ENCODE measurements around the gene XPR1. TPM values are rescaled to one million over a fixed set of nuclear protein-coding genes. Genes with fewer than 3 reads are reported as not detected.
"Not testable (repeated sequence)": the region's sequence is repeated elsewhere in the genome, so short reads cannot be mapped to it uniquely, and the experiment has no call there.

The XPR1 gene
- polyA plus RNA-seq, 3 donors = 36.3 to 40.1 (median 37.2) TPM

- DNase-seq (ENCODE audit: extremely low read depth in 1 of 11, low read depth in 9 of 11, low spot score in 4 of 11) = no peak
Measured at GRCh38 chr1:180791806-180792205, 160.0 kb downstream of the XPR1 start.

- no peak for DNase-seq (ENCODE audit: extremely low read depth in 1 of 11, low read depth in 9 of 11, low spot score in 4 of 11)
Measured at GRCh38 chr1:180793451-180793850, 161.6 kb downstream of the XPR1 start.

- DNase-seq (ENCODE audit: extremely low read depth in 1 of 11, low read depth in 9 of 11, low spot score in 4 of 11) = no peak
Measured at GRCh38 chr1:180796897-180797640, 165.2 kb downstream of the XPR1 start.

- DNase-seq (ENCODE audit: extremely low read depth in 1 of 11, low read depth in 9 of 11, low spot score in 4 of 11) = no peak
Measured at GRCh38 chr1:180800945-180801344, 169.1 kb downstream of the XPR1 start.

GRCh38 chr1:180802813-180803212, 171.0 kb downstream of the XPR1 start:
- DNase-seq (ENCODE audit: extremely low read depth in 1 of 11, low read depth in 9 of 11, low spot score in 4 of 11) = no peak

- no peak for DNase-seq (ENCODE audit: extremely low read depth in 1 of 11, low read depth in 9 of 11, low spot score in 4 of 11)
Measured at GRCh38 chr1:180805316-180805715, 173.5 kb downstream of the XPR1 start.

- no peak for DNase-seq (ENCODE audit: extremely low read depth in 1 of 11, low read depth in 9 of 11, low spot score in 4 of 11)
Measured at GRCh38 chr1:180811298-180811697, 179.5 kb downstream of the XPR1 start.

- DNase-seq (ENCODE audit: extremely low read depth in 1 of 11, low read depth in 9 of 11, low spot score in 4 of 11) = no peak
Measured at GRCh38 chr1:180811886-180812285, 180.1 kb downstream of the XPR1 start.

- DNase-seq (ENCODE audit: extremely low read depth in 1 of 11, low read depth in 9 of 11, low spot score in 4 of 11) = no peak
Measured at GRCh38 chr1:180814258-180814657, 182.4 kb downstream of the XPR1 start.

GRCh38 chr1:180815188-180815587, 183.4 kb downstream of the XPR1 start:
- DNase-seq (ENCODE audit: extremely low read depth in 1 of 11, low read depth in 9 of 11, low spot score in 4 of 11) = no peak

GRCh38 chr1:180816132-180816531, 184.3 kb downstream of the XPR1 start:
- DNase-seq (ENCODE audit: extremely low read depth in 1 of 11, low read depth in 9 of 11, low spot score in 4 of 11) = no peak

- no peak for DNase-seq (ENCODE audit: extremely low read depth in 1 of 11, low read depth in 9 of 11, low spot score in 4 of 11)
Measured at GRCh38 chr1:180821970-180822369, 190.1 kb downstream of the XPR1 start.

GRCh38 chr1:180831507-180831906, 199.7 kb downstream of the XPR1 start:
- DNase-seq (ENCODE audit: extremely low read depth in 1 of 11, low read depth in 9 of 11, low spot score in 4 of 11) = not testable (repeated sequence)

- not testable (repeated sequence) for DNase-seq (ENCODE audit: extremely low read depth in 1 of 11, low read depth in 9 of 11, low spot score in 4 of 11)
Measured at GRCh38 chr1:180833180-180833579, 201.4 kb downstream of the XPR1 start.

- DNase-seq (ENCODE audit: extremely low read depth in 1 of 11, low read depth in 9 of 11, low spot score in 4 of 11) = no peak
Measured at GRCh38 chr1:180836449-180836848, 204.6 kb downstream of the XPR1 start.

GRCh38 chr1:180837020-180837419, 205.2 kb downstream of the XPR1 start:
- DNase-seq (ENCODE audit: extremely low read depth in 1 of 11, low read depth in 9 of 11, low spot score in 4 of 11) = peak in 2 of 11 donors; percentile 23 to 36

- DNase-seq (ENCODE audit: extremely low read depth in 1 of 11, low read depth in 9 of 11, low spot score in 4 of 11) = no peak
Measured at GRCh38 chr1:180838535-180838934, 206.7 kb downstream of the XPR1 start.

GRCh38 chr1:180839547-180839946, 207.7 kb downstream of the XPR1 start:
- DNase-seq (ENCODE audit: extremely low read depth in 1 of 11, low read depth in 9 of 11, low spot score in 4 of 11) = no peak

GRCh38 chr1:180841415-180841814, 209.6 kb downstream of the XPR1 start:
- DNase-seq (ENCODE audit: extremely low read depth in 1 of 11, low read depth in 9 of 11, low spot score in 4 of 11) = no peak

- DNase-seq (ENCODE audit: extremely low read depth in 1 of 11, low read depth in 9 of 11, low spot score in 4 of 11) = no peak
Measured at GRCh38 chr1:180842052-180842451, 210.2 kb downstream of the XPR1 start.
